Endothelial cell of umbilical vein (primary cell): ENCODE data around the gene NAALADL1. TPM values are rescaled to one million over a fixed set of nuclear protein-coding genes. Genes with fewer than 3 reads are reported as not detected.

ENCODE experiments used
- BruUV-seq: library from RNA; stranded (reverse); fragments of 400-500 nt; replicated peaks from 2 replicates; lab custom pipeline; 2021; lab: Mats Ljungman, UMichigan
- CTCF ChIA-PET: fragments of 300-600, 350-600 bp; sonication (Branson Sonifier 250); formaldehyde crosslinking; loops from one replicate; lab custom pipeline; 2021; ENCODE audit warnings: antibody characterized with exemption, inconsistent platforms; lab: Charles Lee
- POLR2A ChIA-PET: fragments of 300-600, 350-600 bp; sonication (Branson Sonifier 250); formaldehyde crosslinking; loops from one replicate; lab custom pipeline; 2021; ENCODE audit warnings: antibody characterized with exemption, inconsistent platforms; lab: Charles Lee
- DNase-seq: peaks from one replicate; pipeline ENCODE4 v3.0.0-alpha.2; 2011; ENCODE audit warnings: low read depth, low spot score
- FAIRE-seq: peaks from 2 replicates; lab custom pipeline; 2011; peaks lifted over from hg19 to GRCh38; lab: Jason Lieb, UNC
- H2AFZ ChIP-seq: 2 replicates; pipeline ENCODE4 v1.6.0; 2012; ENCODE audit warnings: low read depth, low read length, control low read depth, inconsistent platforms
- H3K27ac ChIP-seq: 2 replicates; pipeline ENCODE4 v1.5.1; 2011; ENCODE audit warnings: low read depth, mild to moderate bottlenecking, control low read depth, low read length, moderate library complexity; ENCODE audit not compliant: insufficient read depth
- H3K27me3 ChIP-seq, 2 experiments: 2 replicates each; pipeline versions ENCODE4 v1.6.0 to v1.6.1; 2011; ENCODE audit warnings: low read length in 2 of 2, mixed read lengths in 1 of 2; ENCODE audit not compliant: control insufficient read depth in 2 of 2, insufficient read depth in 2 of 2
- H3K36me3 ChIP-seq, 2 experiments: 2 replicates in 1 of 2; 3 replicates in 1 of 2; pipeline ENCODE4 v1.5.1; 2011; ENCODE audit warnings: low read length in 2 of 2, mild to moderate bottlenecking in 1 of 2, moderate library complexity in 1 of 2; ENCODE audit not compliant: control insufficient read depth in 2 of 2, insufficient read depth in 2 of 2; ENCODE audit errors: extremely low read depth in 1 of 2
- H3K4me1 ChIP-seq: 3 replicates; pipeline ENCODE4 v1.5.1; 2011; ENCODE audit warnings: mild to moderate bottlenecking, low read length; ENCODE audit not compliant: control insufficient read depth, insufficient read depth; ENCODE audit errors: extremely low read depth
- H3K4me2 ChIP-seq: 2 replicates; pipeline ENCODE4 v1.6.1; 2011; ENCODE audit warnings: low read length, control low read depth, mixed read lengths; ENCODE audit not compliant: insufficient read depth
- H3K4me3 ChIP-seq, 3 experiments: fragments of 200-600 bp in 1 of 3; sonication (generic), shearing (Covaris generic) in 1 of 3; replicated peaks in 1 of 3; 2 replicates each; pipeline ENCODE4 v1.5.1; 2011 to 2016; ENCODE audit warnings: control low read depth in 3 of 3, low read length in 3 of 3, mild to moderate bottlenecking in 2 of 3, inconsistent platforms in 1 of 3, low read depth in 1 of 3, moderate library complexity in 1 of 3; ENCODE audit not compliant: insufficient read depth in 1 of 3
- H3K79me2 ChIP-seq: 2 replicates; pipeline ENCODE4 v1.6.0; 2012; ENCODE audit warnings: low read length, inconsistent platforms; ENCODE audit not compliant: control insufficient read depth, insufficient read depth
- H3K9ac ChIP-seq: replicated peaks from 2 replicates; pipeline ENCODE3; 2011; ENCODE audit warnings: low read length, control low read depth; ENCODE audit not compliant: insufficient read depth; ENCODE audit errors: extremely low read depth
- H3K9me1 ChIP-seq: replicated peaks from 3 replicates; pipeline ENCODE4 v1.6.0; 2011; ENCODE audit warnings: mild to moderate bottlenecking, low read length; ENCODE audit not compliant: control insufficient read depth, insufficient read depth; ENCODE audit errors: extremely low read depth
- H3K9me3 ChIP-seq: replicated peaks from 2 replicates; pipeline ENCODE4 v1.5.1; 2012; ENCODE audit warnings: low read length, inconsistent platforms; ENCODE audit not compliant: control insufficient read depth, insufficient read depth
- H4K20me1 ChIP-seq: replicated peaks from 2 replicates; pipeline ENCODE3; 2011; ENCODE audit warnings: mild to moderate bottlenecking, low read length; ENCODE audit not compliant: control insufficient read depth, insufficient read depth; ENCODE audit errors: extremely low read depth
- EZH2 ChIP-seq: IDR thresholded peaks from 2 replicates; pipeline ENCODE4 v1.6.1; 2012; ENCODE audit warnings: borderline replicate concordance, low read depth, mild to moderate bottlenecking, moderate library complexity, low read length, inconsistent platforms; ENCODE audit not compliant: severe bottlenecking
- FOS ChIP-seq: IDR thresholded peaks from 2 replicates; pipeline ENCODE4 v1.6.1; 2011; ENCODE audit warnings: mild to moderate bottlenecking, low read length, moderate library complexity, borderline replicate concordance; ENCODE audit not compliant: insufficient read depth
- GATA2 ChIP-seq: IDR thresholded peaks from 2 replicates; pipeline ENCODE4 v1.7.0; 2011; ENCODE audit warnings: low read depth, mild to moderate bottlenecking, moderate library complexity, mixed read lengths, low read length; ENCODE audit not compliant: insufficient read length, insufficient read depth
- JUN ChIP-seq: IDR thresholded peaks from 2 replicates; pipeline ENCODE4 v1.6.1; 2011; ENCODE audit warnings: borderline replicate concordance, low read depth; ENCODE audit not compliant: insufficient read length, insufficient read depth
- MYC ChIP-seq: IDR thresholded peaks from one replicate; pipeline ENCODE4 v1.6.1; 2011; ENCODE audit warnings: mild to moderate bottlenecking, low read depth, low read length
- POLR2A ChIP-seq: IDR thresholded peaks from 2 replicates; pipeline ENCODE4 v1.6.1; 2012; ENCODE audit warnings: low read depth, mild to moderate bottlenecking, control low read depth, low read length
- POLR2AphosphoS5 ChIP-seq: IDR thresholded peaks from 2 replicates; pipeline ENCODE4 v1.6.1; 2012; ENCODE audit warnings: low read depth, mild to moderate bottlenecking, control low read depth, low read length, moderate library complexity; ENCODE audit not compliant: insufficient read depth
- dilution Hi-C: fragments of 300-500 bp; cut with MboI; formaldehyde crosslinking; loops from one replicate; pipeline ENCODE4 v1.15.0; 2019; ENCODE audit warnings: low sequenced_read_pairs; ENCODE audit not compliant: extremely low pct_ligation_motif_present
- intact Hi-C: fragments of 100-400 bp; cut with micrococcal nuclease; formaldehyde crosslinking; loops from one replicate; pipeline ENCODE4 v1.10.0; 2022
- polyA plus RNA-seq, 4 experiments: library from polyadenylated mRNA; depleted of rRNA in 3 of 4; stranded (reverse) in 3 of 4; unstranded in 1 of 4; fragments of >200 nt; gene quantifications; 2 replicates each; pipeline versions ENCODE4 v1.2.1 to v1.2.3, GENCODE V29; 2011 to 2012; ENCODE audit warnings: missing spikeins in 1 of 4
- total RNA-seq: library from RNA; stranded (reverse); gene quantifications from 2 replicates; pipeline ENCODE4 v1.2.3, GENCODE V29; 2021
- TF ChIP-seq, protein P1 (sequence below): IDR thresholded peaks from 2 replicates; pipeline ENCODE4 v1.6.1; 2011; ENCODE audit not compliant: insufficient read depth, insufficient read length
- TF ChIP-seq, protein P2 (sequence below), 2 donors: IDR thresholded peaks; 1 replicate in 1 of 2; 2 replicates in 1 of 2; pipeline ENCODE4 v1.5.1; 2011; ENCODE audit warnings: low read length in 2 of 2, mild to moderate bottlenecking in 2 of 2, moderate library complexity in 2 of 2, control low read depth in 1 of 2, inconsistent platforms in 1 of 2, low read depth in 1 of 2; ENCODE audit not compliant: insufficient read depth in 1 of 2; ENCODE audit errors: extremely low read depth in 1 of 2

Gene NAALADL1
- total and polyA plus RNA-seq, 2 donors (not counting 3 experiments of a cell fraction or from before 2014, with no cell fraction given), result 6.8 to 13.9 TPM

DNA sequence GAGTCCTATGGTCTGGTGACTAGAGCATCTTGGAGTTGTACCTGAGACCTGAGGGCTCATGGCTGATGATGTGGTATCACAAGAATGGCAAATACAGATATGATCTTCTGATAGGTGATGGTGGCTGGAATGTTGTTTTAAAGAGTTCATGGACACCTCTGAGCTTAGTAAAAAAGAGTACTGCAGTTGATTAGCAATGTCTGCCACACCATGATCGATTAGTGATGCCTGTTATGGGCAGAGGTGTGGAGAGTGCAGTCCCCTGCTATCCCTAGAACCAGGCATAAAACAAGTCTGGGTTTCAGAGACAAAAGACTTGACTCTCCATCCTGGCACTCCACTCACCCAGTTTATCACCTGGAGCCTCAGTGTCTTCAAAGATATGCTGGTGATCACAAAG is 60.2 kb downstream of the NAALADL1 start:
- Histone ChIP-seq H3K27ac (no peak overlapping the region), H4K20me1 (no peaks in the 10 kb centered on the region), H3K9me1 (no peaks in the 10 kb centered on the region), H3K36me3 (no peaks in the 10 kb centered on the region), H3K9me3 (no peaks in the 10 kb centered on the region), H2AFZ (no peak overlapping the region), H3K4me3 (no peak overlapping the region), H3K4me1 (no peaks in the 10 kb centered on the region), H3K4me2 (no peak overlapping the region), H3K27me3 (no peaks in the 10 kb centered on the region), H3K79me2 (no peaks in the 10 kb centered on the region), H3K9ac (no peak overlapping the region)
- dilution Hi-C loops, result no loop called here
- no peak for TF ChIP-seq FOS
- no peak for TF ChIP-seq POLR2A
- TF ChIP-seq POLR2AphosphoS5, result no peak
- TF ChIP-seq, protein P1, sequence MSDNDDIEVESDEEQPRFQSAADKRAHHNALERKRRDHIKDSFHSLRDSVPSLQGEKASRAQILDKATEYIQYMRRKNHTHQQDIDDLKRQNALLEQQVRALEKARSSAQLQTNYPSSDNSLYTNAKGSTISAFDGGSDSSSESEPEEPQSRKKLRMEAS, result no peak
- TF ChIP-seq, protein P2, sequence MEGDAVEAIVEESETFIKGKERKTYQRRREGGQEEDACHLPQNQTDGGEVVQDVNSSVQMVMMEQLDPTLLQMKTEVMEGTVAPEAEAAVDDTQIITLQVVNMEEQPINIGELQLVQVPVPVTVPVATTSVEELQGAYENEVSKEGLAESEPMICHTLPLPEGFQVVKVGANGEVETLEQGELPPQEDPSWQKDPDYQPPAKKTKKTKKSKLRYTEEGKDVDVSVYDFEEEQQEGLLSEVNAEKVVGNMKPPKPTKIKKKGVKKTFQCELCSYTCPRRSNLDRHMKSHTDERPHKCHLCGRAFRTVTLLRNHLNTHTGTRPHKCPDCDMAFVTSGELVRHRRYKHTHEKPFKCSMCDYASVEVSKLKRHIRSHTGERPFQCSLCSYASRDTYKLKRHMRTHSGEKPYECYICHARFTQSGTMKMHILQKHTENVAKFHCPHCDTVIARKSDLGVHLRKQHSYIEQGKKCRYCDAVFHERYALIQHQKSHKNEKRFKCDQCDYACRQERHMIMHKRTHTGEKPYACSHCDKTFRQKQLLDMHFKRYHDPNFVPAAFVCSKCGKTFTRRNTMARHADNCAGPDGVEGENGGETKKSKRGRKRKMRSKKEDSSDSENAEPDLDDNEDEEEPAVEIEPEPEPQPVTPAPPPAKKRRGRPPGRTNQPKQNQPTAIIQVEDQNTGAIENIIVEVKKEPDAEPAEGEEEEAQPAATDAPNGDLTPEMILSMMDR (IDR thresholded peaks at IDR 0.05; ENCODE audit: extremely low read depth in 1 of 2, insufficient read depth in 1 of 2, low read depth in 1 of 2, low read length in 2 of 2), result no peak
- TF ChIP-seq JUN, result no peak
- no peak for TF ChIP-seq MYC
- TF ChIP-seq GATA2, result no peak
- no peak for TF ChIP-seq EZH2
- CTCF ChIA-PET, result interaction anchor here (0.8 to 4.2 kb wide), 8 partner anchors 9 to 154 kb away, joined by 3 to 40 read pairs (median 12); partner anchors contain the start of genes ARL2, ATG2A, CDC42BPG and GPHA2
- no peak for DNase-seq
- no TSS peak for BruUV-seq
- FAIRE-seq, result no peak
- POLR2A ChIA-PET, result no interaction called here
- intact Hi-C loops, result no loop called here
